ENCODE data around the gene FLT1. TPM values are rescaled to one million over a fixed set of nuclear protein-coding genes. Genes with fewer than 3 reads are reported as not detected.

Gene FLT1
- polyA plus RNA-seq, 2 of the 4 experiments (the other 2 are of a cell fraction) = not detected

GRCh38 chr13:28539625-28540286 lies 44.8 kb upstream of the FLT1 start:
- ATAC-seq (no peak), DNase-seq (ENCODE audit: low read depth in 1 of 2, low spot score in 1 of 2) (no peak), FAIRE-seq (no peak)
- ChIA-PET CTCF (no interaction called here), POLR2A (no interaction called here)
- 7% methylated on average over 2 of the region's 2 CpGs for WGBS (ENCODE audit: missing lambda C conversion rate)
- H3K9me3 ChIP-seq = no peaks in the 10 kb centered on the region
- H3K27ac ChIP-seq = no peak overlapping the region
- no peak overlapping the region for H3K4me2 ChIP-seq
- no peak overlapping the region for H3K4me3 ChIP-seq
- H3K4me1 ChIP-seq = no peaks in the 10 kb centered on the region
- TF ChIP-seq, protein P1, sequence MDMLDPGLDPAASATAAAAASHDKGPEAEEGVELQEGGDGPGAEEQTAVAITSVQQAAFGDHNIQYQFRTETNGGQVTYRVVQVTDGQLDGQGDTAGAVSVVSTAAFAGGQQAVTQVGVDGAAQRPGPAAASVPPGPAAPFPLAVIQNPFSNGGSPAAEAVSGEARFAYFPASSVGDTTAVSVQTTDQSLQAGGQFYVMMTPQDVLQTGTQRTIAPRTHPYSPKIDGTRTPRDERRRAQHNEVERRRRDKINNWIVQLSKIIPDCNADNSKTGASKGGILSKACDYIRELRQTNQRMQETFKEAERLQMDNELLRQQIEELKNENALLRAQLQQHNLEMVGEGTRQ (IDR thresholded peaks at IDR 0.05) = no peak
- no peak for TF ChIP-seq ZNF302 (CRISPR knock-in tag; IDR thresholded peaks at IDR 0.05)
- no peak for TF ChIP-seq RNF2 (IDR thresholded peaks at IDR 0.05; ENCODE audit: borderline replicate concordance, low read depth)
- TF ChIP-seq GATA3 (IDR thresholded peaks at IDR 0.05; ENCODE audit: borderline replicate concordance) = no peak
- no peak for TF ChIP-seq FOXS1 (CRISPR knock-in tag; IDR thresholded peaks at IDR 0.05)
- TF ChIP-seq, protein P2, sequence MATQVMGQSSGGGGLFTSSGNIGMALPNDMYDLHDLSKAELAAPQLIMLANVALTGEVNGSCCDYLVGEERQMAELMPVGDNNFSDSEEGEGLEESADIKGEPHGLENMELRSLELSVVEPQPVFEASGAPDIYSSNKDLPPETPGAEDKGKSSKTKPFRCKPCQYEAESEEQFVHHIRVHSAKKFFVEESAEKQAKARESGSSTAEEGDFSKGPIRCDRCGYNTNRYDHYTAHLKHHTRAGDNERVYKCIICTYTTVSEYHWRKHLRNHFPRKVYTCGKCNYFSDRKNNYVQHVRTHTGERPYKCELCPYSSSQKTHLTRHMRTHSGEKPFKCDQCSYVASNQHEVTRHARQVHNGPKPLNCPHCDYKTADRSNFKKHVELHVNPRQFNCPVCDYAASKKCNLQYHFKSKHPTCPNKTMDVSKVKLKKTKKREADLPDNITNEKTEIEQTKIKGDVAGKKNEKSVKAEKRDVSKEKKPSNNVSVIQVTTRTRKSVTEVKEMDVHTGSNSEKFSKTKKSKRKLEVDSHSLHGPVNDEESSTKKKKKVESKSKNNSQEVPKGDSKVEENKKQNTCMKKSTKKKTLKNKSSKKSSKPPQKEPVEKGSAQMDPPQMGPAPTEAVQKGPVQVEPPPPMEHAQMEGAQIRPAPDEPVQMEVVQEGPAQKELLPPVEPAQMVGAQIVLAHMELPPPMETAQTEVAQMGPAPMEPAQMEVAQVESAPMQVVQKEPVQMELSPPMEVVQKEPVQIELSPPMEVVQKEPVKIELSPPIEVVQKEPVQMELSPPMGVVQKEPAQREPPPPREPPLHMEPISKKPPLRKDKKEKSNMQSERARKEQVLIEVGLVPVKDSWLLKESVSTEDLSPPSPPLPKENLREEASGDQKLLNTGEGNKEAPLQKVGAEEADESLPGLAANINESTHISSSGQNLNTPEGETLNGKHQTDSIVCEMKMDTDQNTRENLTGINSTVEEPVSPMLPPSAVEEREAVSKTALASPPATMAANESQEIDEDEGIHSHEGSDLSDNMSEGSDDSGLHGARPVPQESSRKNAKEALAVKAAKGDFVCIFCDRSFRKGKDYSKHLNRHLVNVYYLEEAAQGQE (IDR thresholded peaks at IDR 0.05) = no peak
- TF ChIP-seq TP53 (CRISPR knock-in tag; IDR thresholded peaks at IDR 0.05) = no peak
- TF ChIP-seq ZSCAN20 (CRISPR knock-in tag; IDR thresholded peaks at IDR 0.05) = no peak
- no peak for TF ChIP-seq RARB (CRISPR knock-in tag; IDR thresholded peaks at IDR 0.05)
- no peak for TF ChIP-seq JUN (IDR thresholded peaks at IDR 0.05)
- TF ChIP-seq POLR2A (IDR thresholded peaks at IDR 0.05; ENCODE audit: low read length) = no peak
- no peak for TF ChIP-seq BHLHE40 (IDR thresholded peaks at IDR 0.05; ENCODE audit: low read depth, low read length)
- TF ChIP-seq CEBPB (IDR thresholded peaks at IDR 0.05) = no peak
- TF ChIP-seq ESRRA (IDR thresholded peaks at IDR 0.05; ENCODE audit: borderline replicate concordance, low read length) = no peak
- TF ChIP-seq MAZ (IDR thresholded peaks at IDR 0.05; ENCODE audit: borderline replicate concordance, low read depth, low read length) = no peak
- no peak for TF ChIP-seq NFE2L2 (conservative IDR thresholded peaks at IDR 0.05; ENCODE audit: low read length)
- no peak for TF ChIP-seq HOXB13 (CRISPR knock-in tag; IDR thresholded peaks at IDR 0.05; ENCODE audit: low read depth)
- no peak for TF ChIP-seq NPAS2 (CRISPR knock-in tag; IDR thresholded peaks at IDR 0.05; ENCODE audit: borderline replicate concordance)

- POLR2A ChIA-PET = no interaction called here
- CTCF ChIA-PET = no interaction called here
- no peak for FAIRE-seq
Measured at GRCh38 chr13:28538932-28539331, 44.0 kb upstream of the FLT1 start.

More at GRCh38 chr13:28538932-28539331, 44.0 kb upstream of the FLT1 start:
- Histone ChIP-seq H3K4me2 (no peak overlapping the region), H3K4me1 (no peaks in the 10 kb centered on the region), H3K9me3 (no peaks in the 10 kb centered on the region), H3K27ac (no peak overlapping the region), H3K4me3 (no peak overlapping the region)
- DNase-seq (ENCODE audit: low read depth in 1 of 2, low spot score in 1 of 2) (no peak), ATAC-seq (no peak)
- TF ChIP-seq, protein P3, sequence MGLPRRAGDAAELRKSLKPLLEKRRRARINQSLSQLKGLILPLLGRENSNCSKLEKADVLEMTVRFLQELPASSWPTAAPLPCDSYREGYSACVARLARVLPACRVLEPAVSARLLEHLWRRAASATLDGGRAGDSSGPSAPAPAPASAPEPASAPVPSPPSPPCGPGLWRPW (IDR thresholded peaks at IDR 0.05) = no peak
- no peak for TF ChIP-seq RFX5 (IDR thresholded peaks at IDR 0.05)
- TF ChIP-seq MYC (IDR thresholded peaks at IDR 0.05; ENCODE audit: borderline replicate concordance, low read length) = no peak
- TF ChIP-seq HMGXB4 (CRISPR knock-in tag; IDR thresholded peaks at IDR 0.05; ENCODE audit: borderline replicate concordance) = no peak
- no peak for TF ChIP-seq MAFK (IDR thresholded peaks at IDR 0.05; ENCODE audit: partially characterized antibody)
- WGBS (ENCODE audit: missing lambda C conversion rate) = 39% methylated on average over 3 of the region's 3 CpGs

Data from A549 (cell line).